GM12875 (cell line): ENCODE data around the gene MAPK10.

ENCODE experiments used
- H3K4me3 ChIP-seq: one replicate; pipeline ENCODE4 v1.5.1; 2011; ENCODE audit warnings: low read depth, low read length, control low read depth
- CTCF ChIP-seq: IDR thresholded peaks from 2 replicates; pipeline ENCODE4 v1.5.1; 2011; ENCODE audit warnings: low read depth, mild to moderate bottlenecking, control low read depth, inconsistent platforms, low read length, moderate library complexity, borderline replicate concordance; ENCODE audit not compliant: insufficient read depth

MAPK10 gene

GRCh38 chr4:86247906-86248305, 111.9 kb downstream of the MAPK10 start:
- no peak overlapping the region for H3K4me3 ChIP-seq
- TF ChIP-seq CTCF = no peak

- H3K4me3 ChIP-seq = no peak overlapping the region
- TF ChIP-seq CTCF = no peak
Observed at GRCh38 chr4:86247320-86247719, 112.5 kb downstream of the MAPK10 start.

- H3K4me3 ChIP-seq = no peak overlapping the region
- no peak for TF ChIP-seq CTCF
Observed at GRCh38 chr4:86243750-86244149, 116.1 kb downstream of the MAPK10 start.

GRCh38 chr4:86242677-86243076, 117.2 kb downstream of the MAPK10 start:
- H3K4me3 ChIP-seq = no peak overlapping the region
- TF ChIP-seq CTCF = no peak

GRCh38 chr4:86235549-86235948, 124.3 kb downstream of the MAPK10 start:
- no peak overlapping the region for H3K4me3 ChIP-seq
- TF ChIP-seq CTCF = no peak

GRCh38 chr4:86233681-86234080, 126.2 kb downstream of the MAPK10 start:
- TF ChIP-seq CTCF = no peak
- no peak overlapping the region for H3K4me3 ChIP-seq

GRCh38 chr4:86233090-86233489, 126.8 kb downstream of the MAPK10 start:
- no peak for TF ChIP-seq CTCF
- no peak overlapping the region for H3K4me3 ChIP-seq
